GM19468 (cell line): ENCODE measurements around the gene FALEC.

Experiments
- ATAC-seq: cut with Tn5 transposase; IDR thresholded peaks from one replicate; pipeline ENCODE4 v1.9.1; 2021; ENCODE audit warnings: mild to moderate bottlenecking, moderate library complexity, moderate number of reproducible peaks; ENCODE audit not compliant: unreplicated experiment; ENCODE audit errors: extremely low read depth

The FALEC gene

DNA sequence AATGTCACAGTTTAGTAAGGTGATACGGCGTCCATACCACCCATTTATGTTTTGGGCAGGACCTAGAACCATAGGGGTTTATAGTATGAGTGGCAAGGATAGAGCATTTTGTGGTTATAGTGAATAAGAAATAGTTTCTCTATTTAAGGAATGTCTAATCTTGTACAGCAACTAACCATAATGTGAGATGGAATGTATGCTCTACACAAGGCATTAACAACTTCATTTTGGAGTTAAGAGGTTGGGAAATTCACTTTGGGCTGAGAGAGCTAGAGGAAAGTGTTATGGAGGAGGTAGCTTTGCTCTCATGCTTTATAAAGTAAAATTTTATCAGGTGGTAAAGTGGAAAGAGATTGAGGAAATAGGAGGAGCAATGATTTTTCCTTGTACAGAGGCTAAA lies 66.8 kb downstream of the FALEC start:
- ATAC-seq, result no peak
